Suprapubic skin (tissue), 3 donors: Measurements from ENCODE around the gene RPL5.

Source experiments
- CTCF ChIP-seq, 2 donors: fragments of 200-600 bp in 1 of 2; fragments of 450-650 bp in 1 of 2; sonication (generic) in 1 of 2; IDR thresholded peaks; one replicate each; pipeline ENCODE4 v1.5.1; 2016 to 2019; ENCODE audit warnings: antibody characterized with exemption in 2 of 2, mild to moderate bottlenecking in 1 of 2, moderate library complexity in 1 of 2
- POLR2A ChIP-seq, 2 donors: fragments of 450-650 bp; IDR thresholded peaks; one replicate each; pipeline ENCODE4 v1.6.1; 2017; ENCODE audit warnings: antibody characterized with exemption in 2 of 2, mild to moderate bottlenecking in 2 of 2, moderate library complexity in 2 of 2

- TF ChIP-seq CTCF (IDR thresholded peaks at IDR 0.05) (peak; percentile 79 to 99), POLR2A (IDR thresholded peaks at IDR 0.05) (no peak)
Measured at GRCh38 chr1:92858564-92859399, 26.9 kb downstream of the RPL5 start.
